AG10803 (cell line): ENCODE data around the gene PLD3.

ENCODE experiments used
- DNase-seq: peaks from one replicate; pipeline ENCODE4 v3.0.0; 2010; ENCODE audit warnings: low read depth
- H3K4me3 ChIP-seq: 2 replicates; pipeline ENCODE4 v1.5.1; 2011; ENCODE audit warnings: mild to moderate bottlenecking, low read length, control low read depth
- TF ChIP-seq, protein P1 (sequence below): conservative IDR thresholded peaks from 2 replicates; pipeline ENCODE4 v1.5.1; 2011; ENCODE audit warnings: mild to moderate bottlenecking, low read length, control low read depth, inconsistent platforms

Gene PLD3

DNA sequence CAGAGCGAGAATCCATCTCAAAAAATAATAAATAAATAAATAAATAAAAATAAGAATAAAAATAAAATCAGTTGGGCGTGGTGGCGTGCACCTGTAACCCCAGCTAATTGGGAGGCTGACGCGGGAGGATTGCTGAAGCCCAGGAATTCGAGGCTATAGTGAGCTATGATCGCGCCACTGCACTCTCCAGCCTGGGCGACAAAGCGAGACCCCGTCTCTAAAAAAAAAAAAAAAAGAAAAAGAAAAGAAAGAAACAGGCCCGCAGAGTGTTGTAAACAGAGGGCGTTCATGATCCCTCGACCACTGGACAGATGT, 71.9 kb downstream of the PLD3 start:
- TF ChIP-seq, protein P1, sequence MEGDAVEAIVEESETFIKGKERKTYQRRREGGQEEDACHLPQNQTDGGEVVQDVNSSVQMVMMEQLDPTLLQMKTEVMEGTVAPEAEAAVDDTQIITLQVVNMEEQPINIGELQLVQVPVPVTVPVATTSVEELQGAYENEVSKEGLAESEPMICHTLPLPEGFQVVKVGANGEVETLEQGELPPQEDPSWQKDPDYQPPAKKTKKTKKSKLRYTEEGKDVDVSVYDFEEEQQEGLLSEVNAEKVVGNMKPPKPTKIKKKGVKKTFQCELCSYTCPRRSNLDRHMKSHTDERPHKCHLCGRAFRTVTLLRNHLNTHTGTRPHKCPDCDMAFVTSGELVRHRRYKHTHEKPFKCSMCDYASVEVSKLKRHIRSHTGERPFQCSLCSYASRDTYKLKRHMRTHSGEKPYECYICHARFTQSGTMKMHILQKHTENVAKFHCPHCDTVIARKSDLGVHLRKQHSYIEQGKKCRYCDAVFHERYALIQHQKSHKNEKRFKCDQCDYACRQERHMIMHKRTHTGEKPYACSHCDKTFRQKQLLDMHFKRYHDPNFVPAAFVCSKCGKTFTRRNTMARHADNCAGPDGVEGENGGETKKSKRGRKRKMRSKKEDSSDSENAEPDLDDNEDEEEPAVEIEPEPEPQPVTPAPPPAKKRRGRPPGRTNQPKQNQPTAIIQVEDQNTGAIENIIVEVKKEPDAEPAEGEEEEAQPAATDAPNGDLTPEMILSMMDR, result no peak
- peak overlapping the region; percentile 80 for H3K4me3 ChIP-seq
- no peak for DNase-seq

DNA sequence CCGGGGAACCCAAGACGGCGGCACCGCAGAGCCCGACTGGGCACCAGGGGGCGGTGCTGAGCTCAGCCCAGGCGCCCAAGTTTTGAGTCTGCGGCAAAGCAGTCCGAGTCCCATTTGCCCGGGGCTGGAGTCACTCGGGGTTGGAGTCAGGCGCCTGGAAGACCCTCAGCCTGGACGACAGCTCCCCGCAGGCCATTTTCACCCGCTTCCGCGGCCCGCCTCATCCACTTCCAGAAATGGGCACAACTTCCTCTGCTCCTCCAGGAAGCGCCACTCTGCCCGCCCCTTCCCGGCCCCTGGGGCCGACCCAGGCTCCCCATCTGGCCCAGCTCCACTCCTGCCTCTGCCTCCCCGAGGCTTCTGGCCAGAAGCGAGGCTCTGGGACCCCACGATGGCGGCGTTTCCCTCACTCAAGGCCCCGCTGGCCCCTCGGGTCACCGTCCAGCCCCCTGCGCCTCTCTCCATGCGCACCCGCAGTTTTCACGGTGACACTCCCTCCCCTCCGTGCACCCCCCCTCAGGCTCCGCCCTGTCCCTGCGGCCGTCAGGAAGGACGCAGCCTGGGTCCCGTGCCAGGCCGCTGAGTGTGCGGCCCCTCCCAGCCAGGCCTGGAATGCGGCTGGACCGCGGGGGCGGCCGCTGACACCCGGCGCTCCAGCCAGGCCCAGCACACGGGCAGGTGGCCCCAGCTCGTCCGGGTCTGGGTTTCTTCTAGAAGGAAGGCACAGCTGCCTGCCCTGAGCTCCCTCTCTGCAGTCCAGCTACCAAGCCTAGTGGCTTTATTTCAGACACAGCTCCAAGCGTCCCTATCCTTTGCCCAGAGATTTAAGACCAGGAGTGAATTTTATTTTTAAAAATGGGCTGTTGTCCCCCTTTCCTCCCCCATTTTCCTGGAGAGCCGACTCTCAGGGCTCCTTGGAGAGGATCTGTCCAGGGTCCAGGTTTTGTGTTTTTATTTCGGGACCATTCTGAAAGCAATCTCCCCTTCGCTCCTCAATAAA, 72.6 kb downstream of the PLD3 start:
- peak; percentile 92 for DNase-seq
- TF ChIP-seq, protein P1, result peak; percentile 92
- peak overlapping the region; percentile 80 for H3K4me3 ChIP-seq

DNA sequence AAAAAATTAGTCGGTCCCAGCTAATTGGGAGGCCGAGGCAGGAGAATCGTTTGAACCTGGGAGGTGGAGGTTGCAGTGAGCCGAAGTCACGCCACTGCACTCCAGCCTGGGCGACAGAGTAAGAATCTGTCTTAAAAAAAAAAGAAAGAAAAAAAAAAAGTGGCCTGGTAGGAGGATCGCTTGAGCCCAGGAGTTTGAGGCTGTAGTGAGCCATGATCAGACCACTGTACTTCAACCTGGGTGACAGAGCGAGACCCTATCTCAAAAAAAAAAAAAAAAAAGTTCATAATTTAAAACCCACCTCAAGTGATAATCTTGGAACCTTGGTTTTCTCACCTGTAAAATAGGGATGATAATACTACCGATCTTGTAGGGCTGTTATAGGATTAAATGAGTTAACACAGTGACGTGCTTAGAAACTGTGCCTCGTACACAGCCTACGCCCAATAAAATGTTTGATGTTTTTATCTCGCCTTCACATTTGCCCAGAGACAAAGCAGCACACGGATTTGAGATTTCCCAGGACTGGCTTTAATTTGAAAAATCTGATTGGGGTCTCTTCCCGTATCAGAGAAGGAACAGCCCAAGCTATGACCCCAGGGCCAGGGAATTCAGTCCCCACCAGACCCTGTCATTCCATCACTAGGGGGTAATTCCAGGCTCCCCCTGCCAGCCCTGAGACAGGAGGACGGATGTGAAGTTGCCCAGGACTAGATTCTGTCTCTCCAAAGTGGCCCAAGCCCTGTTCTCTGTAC, 73.7 kb downstream of the PLD3 start:
- TF ChIP-seq, protein P1, result no peak
- H3K4me3 ChIP-seq, result no peak overlapping the region
- no peak for DNase-seq

DNA sequence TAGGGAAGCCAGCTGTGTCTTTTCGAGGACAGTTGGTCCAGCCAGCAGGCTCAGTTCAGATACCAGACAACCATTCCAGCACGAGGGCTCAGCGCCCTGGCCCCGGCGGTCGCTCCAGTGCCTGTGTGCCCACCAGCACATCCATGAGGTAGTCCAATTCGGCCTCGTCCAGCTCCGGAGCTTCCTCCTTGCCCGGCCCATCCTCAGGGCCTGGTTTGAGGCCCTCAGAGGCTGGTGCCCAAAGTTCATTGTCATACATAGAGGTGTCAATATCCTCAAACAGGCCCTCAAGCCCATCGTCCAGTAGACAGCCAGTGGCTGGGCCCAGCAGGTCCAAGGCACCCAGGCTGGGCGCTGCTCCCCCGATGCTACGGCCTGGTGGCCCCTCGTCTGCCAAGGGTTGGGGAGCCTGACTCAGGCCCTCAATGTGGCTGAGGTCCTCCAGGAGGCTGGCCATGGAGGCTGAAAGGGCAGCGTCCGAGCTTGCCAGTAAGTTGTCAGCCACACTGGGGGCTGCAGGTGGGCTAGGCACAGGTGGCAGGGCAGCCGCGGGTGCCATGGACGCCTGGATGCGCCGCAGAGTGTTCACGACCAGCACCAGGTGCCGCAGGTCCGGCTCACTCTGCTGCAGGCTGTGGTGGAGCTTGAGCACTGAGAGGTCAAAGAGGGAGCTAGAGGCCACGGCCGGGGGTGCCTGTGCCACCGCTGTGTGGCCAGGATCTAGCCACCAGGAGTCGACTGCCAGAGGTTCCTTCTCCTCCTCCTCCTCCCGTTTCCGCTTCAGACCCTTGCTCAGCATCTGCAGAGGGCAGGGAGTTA, 74.5 kb downstream of the PLD3 start:
- TF ChIP-seq, protein P1, result no peak; the same call in 1 of the 2 replicates
- no peak overlapping the region for H3K4me3 ChIP-seq
- DNase-seq, result no peak

DNA sequence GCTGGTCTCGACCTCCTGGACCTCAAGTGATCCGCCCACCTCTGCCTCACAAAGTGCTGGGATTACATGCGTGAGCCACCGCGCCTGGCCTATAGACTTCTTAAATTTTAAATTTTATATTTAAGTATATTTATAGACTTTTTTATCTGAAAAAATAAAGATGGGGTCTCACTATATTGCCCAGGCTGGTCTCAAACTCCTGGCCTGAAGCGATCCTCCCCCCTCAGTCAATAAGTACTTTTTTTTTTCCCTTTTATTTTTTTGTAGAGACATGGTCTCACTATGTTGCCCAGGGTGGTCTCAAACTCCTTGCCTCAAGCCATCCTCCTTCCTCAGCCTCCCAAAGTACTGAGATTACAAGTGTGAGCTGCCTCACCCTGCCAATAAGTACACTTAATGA, 75.4 kb downstream of the PLD3 start:
- TF ChIP-seq, protein P1, result no peak
- DNase-seq, result no peak
- peak overlapping the region; percentile 95 for H3K4me3 ChIP-seq

DNA sequence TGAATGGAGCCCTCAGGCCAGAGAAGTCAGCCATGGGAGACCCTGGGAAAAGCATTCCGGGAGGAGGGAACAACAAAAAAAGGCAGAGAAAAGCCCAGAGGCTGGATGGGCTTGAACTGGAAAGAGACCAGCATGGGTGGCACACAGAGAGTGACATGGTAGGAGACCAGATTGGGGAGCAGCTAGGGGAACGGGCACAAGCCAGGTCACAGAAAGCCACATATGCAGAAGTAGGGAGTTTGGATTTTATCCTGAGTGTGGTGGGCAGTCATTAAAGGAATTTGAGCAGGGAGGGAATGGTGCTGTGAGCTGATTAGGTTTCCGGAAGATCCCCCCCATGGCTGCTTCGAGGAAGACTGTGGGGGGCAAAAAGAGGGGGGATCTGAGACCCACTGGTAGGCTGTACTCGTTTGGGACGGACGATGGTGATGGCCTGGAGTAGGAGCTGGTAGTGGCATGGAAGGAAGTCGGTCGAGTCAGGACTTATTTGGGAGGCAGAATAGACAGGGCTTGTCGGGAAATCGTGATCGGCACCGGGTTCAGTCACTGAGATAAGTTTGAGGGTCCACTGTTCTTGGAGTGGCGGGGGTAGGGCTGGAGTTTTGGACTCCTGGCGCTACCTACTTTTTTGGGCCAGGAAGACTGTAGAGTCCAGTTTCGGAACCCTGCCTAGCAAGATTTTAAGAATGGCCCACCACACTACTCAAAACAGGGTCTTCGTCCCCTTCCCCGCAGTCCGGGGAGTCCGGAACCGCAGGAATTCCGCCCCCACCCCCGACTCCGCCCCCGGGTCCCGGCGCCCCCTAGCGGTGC, 76.3 kb downstream of the PLD3 start:
- H3K4me3 ChIP-seq, result peak overlapping the region; percentile 95
- peak; percentile 18 for DNase-seq
- TF ChIP-seq, protein P1, result no peak
